22Rv1 (cell line): ENCODE measurements around the gene CPLX1.

Source experiments
- CTCF ChIP-seq: fragments of 450-650 bp; IDR thresholded peaks from 2 replicates; pipeline ENCODE4 v1.5.1; 2017; ENCODE audit warnings: mild to moderate bottlenecking
- ZFX ChIP-seq: fragments of 450-650 bp; IDR thresholded peaks from 2 replicates; pipeline ENCODE4 v1.6.1; 2017; ENCODE audit warnings: antibody characterized with exemption, borderline replicate concordance

- TF ChIP-seq CTCF (no peak), ZFX (no peak)
These were observed 22.4 kb upstream of the CPLX1 start for GRCh38 chr4:848307-848691.
